H1 (cell line): ENCODE results near the gene NPPA. TPM values are rescaled to one million over a fixed set of nuclear protein-coding genes. Genes with fewer than 3 reads are reported as not detected.

Experiments
- CTCF ChIA-PET: fragments of 300-600 bp; sonication (Branson Sonifier 250); formaldehyde crosslinking; loops from one replicate; lab custom pipeline; 2021; ENCODE audit not compliant: partially characterized antibody; lab: Charles Lee
- POLR2A ChIA-PET: fragments of 300-600 bp; sonication (Branson Sonifier 250); formaldehyde crosslinking; loops from one replicate; lab custom pipeline; 2021; ENCODE audit warnings: inconsistent platforms; ENCODE audit not compliant: partially characterized antibody; lab: Charles Lee
- DNase-seq, 2 experiments: peaks; one replicate each; pipeline versions ENCODE4 v3.0.0 to v3.0.0-alpha.2; 2010 to 2022; ENCODE audit warnings: low spot score in 2 of 2, low read depth in 1 of 2, mixed read lengths in 1 of 2
- FAIRE-seq: peaks from 2 replicates; lab custom pipeline; 2011; peaks lifted over from hg19 to GRCh38; lab: Jason Lieb, UNC
- H2AFZ ChIP-seq: 2 replicates; pipeline ENCODE4 v1.8.1; 2012; ENCODE audit warnings: low read length, inconsistent platforms
- H2AK5ac ChIP-seq: 2 replicates; pipeline ENCODE4 v1.6.1; 2013; ENCODE audit warnings: low read depth, low read length
- H2BK120ac ChIP-seq: replicated peaks from 2 replicates; pipeline ENCODE3; 2013; ENCODE audit warnings: low read depth, low read length, inconsistent platforms
- H2BK12ac ChIP-seq: 2 replicates; pipeline ENCODE4 v1.6.1; 2013; ENCODE audit warnings: low read depth, low read length
- H2BK15ac ChIP-seq: 2 replicates; pipeline ENCODE4 v1.6.1; 2013; ENCODE audit warnings: low read length
- H2BK20ac ChIP-seq: 2 replicates; pipeline ENCODE4 v1.6.1; 2013; ENCODE audit warnings: low read length
- H2BK5ac ChIP-seq: 2 replicates; pipeline ENCODE4 v1.6.1; 2013; ENCODE audit warnings: low read depth, low read length
- H3K14ac ChIP-seq: 2 replicates; pipeline ENCODE4 v1.6.1; 2013; ENCODE audit warnings: inconsistent platforms; ENCODE audit not compliant: insufficient read length
- H3K18ac ChIP-seq: 2 replicates; pipeline ENCODE4 v1.6.1; 2013; ENCODE audit warnings: low read length; ENCODE audit errors: extremely low read depth
- H3K23ac ChIP-seq: 2 replicates; pipeline ENCODE4 v1.6.1; 2013; ENCODE audit warnings: inconsistent platforms; ENCODE audit not compliant: insufficient read length
- H3K23me2 ChIP-seq: 2 replicates; pipeline ENCODE4 v1.6.1; 2013; ENCODE audit warnings: low read depth, low read length
- H3K27ac ChIP-seq: 2 replicates; pipeline ENCODE4 v1.6.1; 2011; ENCODE audit warnings: low read depth, low read length, inconsistent platforms
- H3K27me3 ChIP-seq, 4 experiments: replicated peaks in 1 of 4; 1 replicate in 1 of 4; 2 replicates in 3 of 4; pipeline versions ENCODE4 v1.6.1 to v1.8.1; 2011 to 2013; ENCODE audit warnings: low read length in 3 of 4, mild to moderate bottlenecking in 3 of 4, inconsistent platforms in 2 of 4, mixed read lengths in 2 of 4, moderate library complexity in 1 of 4; ENCODE audit not compliant: control insufficient read depth in 3 of 4, insufficient read depth in 3 of 4; ENCODE audit errors: extremely low read depth in 1 of 4
- H3K36me3 ChIP-seq, 4 experiments: 2 replicates each; pipeline versions ENCODE4 v1.6.1 to v1.8.1; 2011 to 2013; ENCODE audit warnings: mild to moderate bottlenecking in 4 of 4, low read length in 3 of 4, moderate library complexity in 2 of 4, control low read depth in 1 of 4, inconsistent platforms in 1 of 4; ENCODE audit not compliant: insufficient read depth in 4 of 4, control insufficient read depth in 2 of 4
- H3K4ac ChIP-seq: replicated peaks from 2 replicates; pipeline ENCODE3; 2013; ENCODE audit warnings: low read length, low read depth, mixed read lengths, inconsistent platforms; ENCODE audit not compliant: insufficient read length
- H3K4me1 ChIP-seq, 4 experiments: replicated peaks in 1 of 4; 1 replicate in 1 of 4; 2 replicates in 3 of 4; pipeline versions ENCODE4 v1.6.1 to v1.8.1; 2011 to 2013; ENCODE audit warnings: low read length in 3 of 4, inconsistent platforms in 2 of 4, mixed read lengths in 1 of 4; ENCODE audit not compliant: insufficient read depth in 4 of 4, control insufficient read depth in 3 of 4
- H3K4me2 ChIP-seq, 2 experiments: 2 replicates each; pipeline versions ENCODE4 v1.6.1 to v1.8.1; 2011 to 2013; ENCODE audit warnings: low read depth in 2 of 2, low read length in 2 of 2, control low read depth in 1 of 2, inconsistent platforms in 1 of 2, mild to moderate bottlenecking in 1 of 2; ENCODE audit not compliant: insufficient read depth in 1 of 2
- H3K4me3 ChIP-seq, 4 experiments: fragments of 200-600, 300-600 bp in 1 of 4; sonication (generic), shearing (Covaris generic), sonication (Bioruptor Twin) in 1 of 4; 2 replicates each; pipeline versions ENCODE4 v1.5.1 to v1.8.1; 2011 to 2016; ENCODE audit warnings: low read length in 4 of 4, low read depth in 3 of 4, control low read depth in 2 of 4, inconsistent platforms in 2 of 4, mild to moderate bottlenecking in 2 of 4, mixed read lengths in 1 of 4, moderate library complexity in 1 of 4; ENCODE audit not compliant: insufficient read depth in 2 of 4; ENCODE audit errors: extremely low read depth in 1 of 4
- H3K56ac ChIP-seq: replicated peaks from 2 replicates; pipeline ENCODE3; 2013; ENCODE audit warnings: low read depth, mild to moderate bottlenecking, mixed read lengths, low read length, inconsistent platforms; ENCODE audit not compliant: insufficient read length
- H3K79me1 ChIP-seq: 2 replicates; pipeline ENCODE4 v1.6.1; 2013; ENCODE audit warnings: low read depth, low read length, control low read depth
- H3K79me2 ChIP-seq, 2 experiments: 2 replicates each; pipeline versions ENCODE4 v1.6.1 to v1.8.1; 2012 to 2013; ENCODE audit warnings: low read length in 2 of 2, mild to moderate bottlenecking in 2 of 2, inconsistent platforms in 1 of 2; ENCODE audit not compliant: insufficient read depth in 2 of 2, control insufficient read depth in 1 of 2
- H3K9ac ChIP-seq, 4 experiments: replicated peaks in 1 of 4; 1 replicate in 1 of 4; 2 replicates in 3 of 4; pipeline versions ENCODE4 v1.6.1 to v1.8.1; 2011 to 2013; ENCODE audit warnings: low read depth in 3 of 4, low read length in 3 of 4, control low read depth in 2 of 4, mild to moderate bottlenecking in 2 of 4, moderate library complexity in 2 of 4, inconsistent platforms in 1 of 4; ENCODE audit errors: extremely low read depth in 1 of 4
- H3K9me3 ChIP-seq, 2 experiments: 2 replicates each; pipeline versions ENCODE4 v1.6.1 to v1.8.1; 2012 to 2013; ENCODE audit warnings: mild to moderate bottlenecking in 2 of 2, moderate library complexity in 2 of 2, control low read depth in 1 of 2, inconsistent platforms in 1 of 2, low read depth in 1 of 2, low read length in 1 of 2, mixed read lengths in 1 of 2; ENCODE audit not compliant: insufficient read depth in 2 of 2
- H4K20me1 ChIP-seq, 2 experiments: replicated peaks in 1 of 2; 2 replicates each; pipeline versions ENCODE3 to v1.8.1; 2011 to 2013; ENCODE audit warnings: inconsistent platforms in 2 of 2, low read length in 2 of 2, mild to moderate bottlenecking in 1 of 2; ENCODE audit not compliant: insufficient read depth in 2 of 2, control insufficient read depth in 1 of 2
- H4K5ac ChIP-seq: 2 replicates; pipeline ENCODE4 v1.6.1; 2013; ENCODE audit warnings: low read length, low read depth, mixed read lengths, inconsistent platforms; ENCODE audit not compliant: insufficient read length
- H4K8ac ChIP-seq: 2 replicates; pipeline ENCODE4 v1.8.0; 2013; ENCODE audit warnings: mild to moderate bottlenecking, moderate library complexity, low read length, inconsistent platforms; ENCODE audit not compliant: insufficient read depth; ENCODE audit errors: extremely low read depth
- H4K91ac ChIP-seq: replicated peaks from 2 replicates; pipeline ENCODE3; 2013; ENCODE audit warnings: low read length, mixed read lengths, inconsistent platforms; ENCODE audit not compliant: insufficient read length
- BRCA1 ChIP-seq: IDR thresholded peaks from 2 replicates; pipeline ENCODE4 v1.6.1; 2012; ENCODE audit warnings: low read depth, low read length, improper control_type of control experiment
- CBX8 ChIP-seq: fragments of 300-800, 300-1000 bp; sonication (generic); IDR thresholded peaks from 2 replicates; pipeline ENCODE4 v1.7.1; 2016; ENCODE audit warnings: low read depth, low read length, borderline replicate concordance
- EP300 ChIP-seq, 2 experiments: IDR thresholded peaks; 1 replicate in 1 of 2; 2 replicates in 1 of 2; pipeline ENCODE4 v1.6.1; 2011 to 2012; ENCODE audit warnings: low read depth in 2 of 2, low read length in 2 of 2, mild to moderate bottlenecking in 2 of 2, borderline replicate concordance in 1 of 2, inconsistent platforms in 1 of 2, moderate library complexity in 1 of 2
- GTF2F1 ChIP-seq: IDR thresholded peaks from 2 replicates; pipeline ENCODE4 v1.6.1; 2012; ENCODE audit warnings: low read depth, low read length, improper control_type of control experiment, borderline replicate concordance
- KDM4A ChIP-seq: IDR thresholded peaks from one replicate; pipeline ENCODE4 v1.7.1; 2012; ENCODE audit warnings: low read depth, mild to moderate bottlenecking, moderate library complexity, low read length, inconsistent platforms; ENCODE audit not compliant: severe bottlenecking
- RXRA ChIP-seq: IDR thresholded peaks from 2 replicates; pipeline ENCODE4 v1.6.1; 2011; ENCODE audit warnings: low read depth, mild to moderate bottlenecking, low read length, moderate library complexity; ENCODE audit not compliant: insufficient read depth
- SAP30 ChIP-seq: fragments of 300-600 bp; sonication (generic); IDR thresholded peaks from 2 replicates; pipeline ENCODE4 v1.7.1; 2012; ENCODE audit warnings: low read length, moderate library complexity, mild to moderate bottlenecking, inconsistent platforms; ENCODE audit not compliant: insufficient read depth, insufficient replicate concordance
- YY1 ChIP-seq: IDR thresholded peaks from 2 replicates; pipeline ENCODE4 v1.6.1; 2011; ENCODE audit warnings: low read depth, mild to moderate bottlenecking, low read length
- WGBS, 2 experiments: shearing (Covaris generic) in 1 of 2; methylation state at CpG; one replicate each; pipeline versions ENCODE4 v1.1.6 to v1.1.7; 2013 to 2015; ENCODE audit warnings: low lambda C conversion rate in 2 of 2, mixed read lengths in 2 of 2, inconsistent platforms in 1 of 2, low coverage in 1 of 2, missing lambda C conversion rate in 1 of 2; ENCODE audit not compliant: insufficient replicate concordance in 2 of 2, insufficient coverage in 1 of 2, insufficient read length in 1 of 2; ENCODE audit errors: extremely low coverage in 1 of 2, missing lambda C conversion rate in 1 of 2; 5-methylcytosine and 5-hydroxymethylcytosine counted together
- polyA plus RNA-seq, 7 experiments: library from polyadenylated mRNA; depleted of rRNA in 3 of 7; stranded (reverse) in 5 of 7; unstranded in 2 of 7; fragments of >200 nt in 5 of 7; fragments of 200-250 nt in 2 of 7; gene quantifications; 1 replicate in 5 of 7; 2 replicates in 1 of 7; 4 replicates in 1 of 7; pipeline versions ENCODE4 v1.2.1 to v1.2.3, GENCODE V29; 2011 to 2013; ENCODE audit warnings: missing spikeins in 2 of 7, mixed read lengths in 2 of 7
- total RNA-seq: library from RNA; stranded (reverse); fragmentation: NEBNext Ultra II Directional; extraction: Animal tissue kit (Norgen Biotek cat#: 25700); gene quantifications from 2 replicates; pipeline ENCODE4 v1.2.1, GENCODE V29; 2021

NPPA gene
- total and polyA plus RNA-seq, 2 of the 8 experiments (the other 6 are each of a cell fraction or from before 2014, with no cell fraction given), result not detected

GRCh38 chr1:11878891-11879190 is 31.3 kb upstream of the NPPA start:
- ChIA-PET POLR2A (interaction anchor here (9.5 kb wide), 1 partner anchor 30 kb away, joined by 109 read pairs; no protein-coding TSS in a partner anchor), CTCF (interaction anchor here (1.1 to 6.2 kb wide), 8 partner anchors 10 to 39 kb away, joined by 3 to 46 read pairs (median 13); partner anchors contain the start of genes NPPA and NPPB)
- DNase-seq (no peak), FAIRE-seq (no peak)
- H3K4me3 ChIP-seq, result no peak overlapping the region
- H3K27ac ChIP-seq, result no peak overlapping the region
- no peak overlapping the region for H3K4me2 ChIP-seq
- 98% methylated on average over 6 of the region's 6 CpGs; no CpG with 5 or more reads in 1 of the 2 experiments for WGBS, 2 experiments
- H3K18ac ChIP-seq, result no peak overlapping the region
- no peaks in the 10 kb centered on the region for H3K36me3 ChIP-seq
- H3K14ac ChIP-seq, result no peak overlapping the region
- no peaks in the 10 kb centered on the region for H3K23me2 ChIP-seq
- no peaks in the 10 kb centered on the region for H4K20me1 ChIP-seq
- no peak overlapping the region for H3K9ac ChIP-seq
- H3K56ac ChIP-seq, result no peak overlapping the region
- no peak overlapping the region; the same call in 1 of the 2 replicates for H2BK12ac ChIP-seq
- no peak overlapping the region for H3K23ac ChIP-seq
- no peak overlapping the region for H4K8ac ChIP-seq
- H2BK15ac ChIP-seq, result no peak overlapping the region
- H2AK5ac ChIP-seq, result no peak overlapping the region
- peaks cover 0 to 10% (median 7%) of the 10 kb centered on the region in 4 experiments; a peak in 6 of 7 replicates for H3K4me1 ChIP-seq
- H2BK120ac ChIP-seq, result no peak overlapping the region
- no peaks in the 10 kb centered on the region for H3K79me1 ChIP-seq
- H3K4ac ChIP-seq, result no peak overlapping the region
- no peak overlapping the region for H2BK20ac ChIP-seq
- no peak overlapping the region for H4K91ac ChIP-seq
- peaks cover 0 to 2% of the 10 kb centered on the region in 2 experiments; a peak in 2 of 4 replicates for H3K9me3 ChIP-seq
- no peaks in the 10 kb centered on the region for H3K79me2 ChIP-seq
- no peak overlapping the region for H2BK5ac ChIP-seq
- no peaks in the 10 kb centered on the region for H3K27me3 ChIP-seq
- H2AFZ ChIP-seq, result no peak overlapping the region
- no peak overlapping the region for H4K5ac ChIP-seq
- TF ChIP-seq EP300 (IDR thresholded peaks at IDR 0.05; ENCODE audit: borderline replicate concordance in 1 of 2, low read depth in 2 of 2, low read length in 2 of 2) (no peak), GTF2F1 (no peak), KDM4A (no peak), BRCA1 (no peak), SAP30 (no peak), RXRA (no peak), CBX8 (no peak), YY1 (no peak)
